GM18868 (cell line): ENCODE data around the gene PKD2L1.
A peak's percentile ranks its signal among the peaks of the same experiment; 100 is the strongest.
"Not testable (repeated sequence)": the region's sequence is repeated elsewhere in the genome, so short reads cannot be mapped to it uniquely, and the experiment has no call there.

ENCODE experiments used
- ATAC-seq: cut with Tn5 transposase; IDR thresholded peaks from one replicate; pipeline ENCODE4 v1.9.1; 2021; ENCODE audit warnings: mild to moderate bottlenecking, moderate library complexity; ENCODE audit not compliant: unreplicated experiment

The PKD2L1 gene

GRCh38 chr10:100330079-100330478, at the start of gene PKD2L1:
Gene PKD2L1 (minus strand): TSS chr10:100330228. CDS start chr10:100330103, 125 bp downstream.
- ATAC-seq, result no peak

- peak; percentile 32 for ATAC-seq
These were observed 47.8 kb upstream of the PKD2L1 start for GRCh38 chr10:100377830-100378229.

GRCh38 chr10:100376656-100377055, 46.6 kb upstream of the PKD2L1 start:
- not testable (repeated sequence) for ATAC-seq

- ATAC-seq, result not testable (repeated sequence)
These were observed 44.8 kb upstream of the PKD2L1 start for GRCh38 chr10:100374677-100375353.

- no peak for ATAC-seq
These were observed 44.2 kb upstream of the PKD2L1 start for GRCh38 chr10:100374200-100374655.

GRCh38 chr10:100373298-100374199, 43.5 kb upstream of the PKD2L1 start:
- peak; percentile 94 for ATAC-seq

GRCh38 chr10:100372415-100373297, 42.6 kb upstream of the PKD2L1 start:
- ATAC-seq, result no peak

- no peak for ATAC-seq
These were observed 41.5 kb upstream of the PKD2L1 start for GRCh38 chr10:100371482-100372027.

- no peak for ATAC-seq
These were observed 40.9 kb upstream of the PKD2L1 start for GRCh38 chr10:100370714-100371481.

- ATAC-seq, result no peak
These were observed 38.7 kb upstream of the PKD2L1 start for GRCh38 chr10:100368721-100369120.

- ATAC-seq, result no peak
These were observed 34.8 kb upstream of the PKD2L1 start for GRCh38 chr10:100364735-100365391.

GRCh38 chr10:100364175-100364574, 34.1 kb upstream of the PKD2L1 start:
- ATAC-seq, result no peak

- ATAC-seq, result no peak
These were observed 32.8 kb upstream of the PKD2L1 start for GRCh38 chr10:100362570-100363496.

GRCh38 chr10:100360234-100360633, 30.2 kb upstream of the PKD2L1 start:
- ATAC-seq, result no peak

GRCh38 chr10:100359529-100360150, 29.6 kb upstream of the PKD2L1 start:
- ATAC-seq, result no peak

- ATAC-seq, result no peak
These were observed 29.0 kb upstream of the PKD2L1 start for GRCh38 chr10:100359030-100359432.

- ATAC-seq, result no peak
These were observed 27.2 kb upstream of the PKD2L1 start for GRCh38 chr10:100357059-100357858.
